GM21526 (cell line): ENCODE results near the gene GABRG1.

Experiments
- ATAC-seq: cut with Tn5 transposase; IDR thresholded peaks from one replicate; pipeline ENCODE4 v1.9.1; 2021; ENCODE audit warnings: moderate library complexity; ENCODE audit not compliant: unreplicated experiment, low FRiP score

The GABRG1 gene

GRCh38 chr4:46123913-46124755 lies at the start of gene GABRG1:
TSS of gene GABRG1 (minus strand) at chr4:46124054. CDS start at chr4:46123913, 141 bp downstream.
- ATAC-seq, result no peak

- no peak for ATAC-seq
These were observed 23.1 kb upstream of the GABRG1 start for GRCh38 chr4:46146993-46147392.

- ATAC-seq, result no peak
These were observed 7.7 kb upstream of the GABRG1 start for GRCh38 chr4:46131498-46132057.

GRCh38 chr4:46124773-46125413 lies 1.0 kb upstream of the GABRG1 start:
- no peak for ATAC-seq

- no peak for ATAC-seq
These were observed 42.2 kb downstream of the GABRG1 start for GRCh38 chr4:46081674-46082073.

- no peak for ATAC-seq
These were observed 42.6 kb downstream of the GABRG1 start for GRCh38 chr4:46081248-46081647.

GRCh38 chr4:46073778-46074177 lies 50.1 kb downstream of the GABRG1 start:
- ATAC-seq, result no peak

- ATAC-seq, result no peak
These were observed 72.5 kb downstream of the GABRG1 start for GRCh38 chr4:46051392-46051791.

- ATAC-seq, result no peak
These were observed 91.8 kb downstream of the GABRG1 start for GRCh38 chr4:46032056-46032455.

GRCh38 chr4:46016306-46016705 lies 107.5 kb downstream of the GABRG1 start:
- no peak for ATAC-seq

- no peak for ATAC-seq
These were observed 131.1 kb downstream of the GABRG1 start for GRCh38 chr4:45992728-45993127.

GRCh38 chr4:45989775-45990174 lies 134.1 kb downstream of the GABRG1 start:
- no peak for ATAC-seq

GRCh38 chr4:45987858-45988257 lies 136.0 kb downstream of the GABRG1 start:
- no peak for ATAC-seq
